Activated effector memory CD4-positive, alpha-beta T cell treated with anti-CD3 and anti-CD28 coated beads, Interleukin-2, amount 50 U/mL, for 16 hours (primary cell): ENCODE measurements around the gene LRR1.
"Not testable (repeated sequence)": the region's sequence is repeated elsewhere in the genome, so short reads cannot be mapped to it uniquely, and the experiment has no call there.

Source experiments
- DNase-seq: peaks from one replicate; pipeline ENCODE4 v3.0.0-alpha.2; 2020

Gene LRR1

DNA sequence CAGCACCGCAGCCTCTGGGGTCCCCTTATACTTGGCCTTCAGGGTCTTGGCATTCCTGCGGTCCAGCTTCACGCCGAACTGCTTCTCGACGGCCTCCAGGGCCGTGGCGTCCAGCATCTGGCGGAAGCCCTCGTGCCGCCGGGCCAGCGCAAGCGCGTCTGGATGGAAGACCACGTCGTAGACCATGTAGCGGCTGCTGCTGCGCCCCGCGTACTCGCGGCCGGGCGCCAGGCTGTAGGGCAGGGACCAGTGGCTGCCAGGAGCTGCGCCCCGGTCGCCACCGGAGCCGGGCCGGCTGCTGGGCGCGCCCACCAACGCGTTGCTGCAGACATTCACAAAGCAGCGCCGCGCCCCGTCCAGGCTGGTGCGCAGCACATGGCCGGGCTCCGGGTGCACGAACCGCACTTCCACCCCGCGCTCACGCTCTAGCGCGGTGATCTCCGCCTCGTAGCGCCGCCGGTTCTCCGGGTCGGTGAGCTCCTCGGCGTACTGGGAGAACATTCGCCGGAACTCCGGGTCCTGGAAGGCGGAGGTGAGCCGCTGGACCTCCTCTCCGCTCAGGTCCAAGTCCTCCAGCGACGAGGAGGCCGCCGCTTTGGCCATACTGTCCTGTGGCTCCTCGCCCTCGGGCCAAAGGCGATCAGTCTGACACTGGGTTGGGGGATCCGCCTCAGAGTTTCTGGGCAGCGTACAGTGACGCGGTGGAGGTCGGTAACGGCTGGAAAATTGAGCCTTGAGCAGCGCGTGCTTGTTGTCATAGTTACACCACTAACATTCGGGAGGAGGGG lies 36.0 kb downstream of the LRR1 start, which contains the start of gene DNAAF2:
DNAAF2 (minus strand) TSS at position 698 of the 788 bp plus-strand sequence; CDS start at position 603, 95 bp downstream.
- peak; percentile 87 for DNase-seq

DNA sequence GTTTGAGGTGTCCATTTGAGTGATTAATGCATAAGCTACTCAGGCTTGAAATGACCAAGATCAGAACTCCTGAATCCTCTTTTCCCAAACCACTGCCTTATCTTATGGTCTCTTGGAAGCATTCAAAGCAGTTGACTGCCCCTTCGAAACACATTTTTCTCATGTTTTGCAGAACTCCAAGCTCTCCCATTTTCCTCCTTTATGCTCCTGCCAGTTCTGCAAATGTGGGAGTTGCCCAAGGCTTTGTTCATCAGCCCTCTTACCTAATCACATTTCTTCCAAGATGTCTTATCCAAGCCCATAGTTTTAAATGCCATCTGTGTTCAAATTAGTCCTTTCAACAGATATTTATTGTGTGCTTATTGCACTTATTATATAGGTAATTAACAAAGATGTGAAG lies 38.1 kb downstream of the LRR1 start:
- DNase-seq, result no peak

DNA sequence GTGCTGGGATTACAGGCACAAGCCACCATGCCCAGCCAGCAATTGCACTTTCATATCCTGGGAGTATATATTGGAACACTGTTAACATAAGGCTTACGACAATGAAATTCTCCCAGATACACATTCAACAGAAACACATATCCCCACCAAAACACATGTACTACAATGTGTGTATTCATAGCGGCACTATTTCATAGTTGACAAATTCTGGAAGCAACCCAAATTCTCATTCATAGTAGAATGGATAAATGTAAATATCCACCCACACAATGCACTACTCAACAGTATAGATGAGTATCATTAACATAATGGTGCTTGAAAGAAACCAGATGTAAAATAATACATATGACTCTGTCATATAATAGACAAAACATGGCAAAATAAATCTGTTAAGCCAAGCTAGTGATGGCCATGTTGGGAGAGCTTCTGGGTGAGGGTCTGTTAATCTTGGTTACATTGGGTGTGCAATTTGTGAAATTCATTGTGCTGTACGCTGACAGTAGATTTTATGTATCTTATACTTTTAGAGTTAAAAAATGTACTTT lies 38.9 kb downstream of the LRR1 start:
- DNase-seq, result no peak

DNA sequence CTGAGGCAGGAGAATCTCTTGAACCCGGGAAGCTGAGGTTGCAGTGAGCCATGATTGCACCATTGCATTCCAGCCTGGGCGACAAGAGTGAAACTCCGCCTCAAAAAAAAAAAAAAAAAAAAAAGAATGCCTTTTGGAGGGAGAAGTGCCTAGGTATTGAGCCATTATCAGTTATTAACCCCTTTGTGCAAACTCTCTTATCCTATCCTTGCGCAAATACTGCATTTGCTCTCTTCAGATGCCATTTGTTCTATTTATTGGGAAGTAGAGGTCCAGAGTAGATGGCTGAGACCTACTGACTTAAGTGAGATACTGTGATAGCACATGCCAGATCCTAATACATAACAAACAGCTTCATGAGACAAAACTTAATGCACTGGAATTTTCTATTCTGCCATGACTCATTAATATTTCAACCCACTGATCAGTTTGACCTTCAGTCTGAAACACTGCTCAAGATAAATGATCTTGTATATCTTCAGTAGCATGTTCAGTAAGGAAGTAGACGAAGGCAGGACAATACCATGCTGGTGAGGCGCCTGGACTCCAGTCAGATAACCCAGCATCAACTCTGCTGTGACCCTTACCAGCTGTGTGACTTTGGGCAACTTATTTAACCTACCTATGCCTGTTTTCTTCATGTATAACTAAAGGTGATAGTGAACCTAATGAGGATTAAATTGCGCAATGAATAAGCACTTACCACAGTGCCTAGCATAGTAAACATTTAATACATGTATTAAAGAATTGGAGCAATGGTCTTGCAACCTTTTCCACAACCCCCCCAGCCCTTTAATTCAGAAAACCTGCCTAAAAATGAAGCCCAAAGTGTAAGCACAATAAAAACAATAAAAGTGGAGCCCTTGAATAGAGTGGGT lies 42.0 kb downstream of the LRR1 start:
- DNase-seq, result no peak

DNA sequence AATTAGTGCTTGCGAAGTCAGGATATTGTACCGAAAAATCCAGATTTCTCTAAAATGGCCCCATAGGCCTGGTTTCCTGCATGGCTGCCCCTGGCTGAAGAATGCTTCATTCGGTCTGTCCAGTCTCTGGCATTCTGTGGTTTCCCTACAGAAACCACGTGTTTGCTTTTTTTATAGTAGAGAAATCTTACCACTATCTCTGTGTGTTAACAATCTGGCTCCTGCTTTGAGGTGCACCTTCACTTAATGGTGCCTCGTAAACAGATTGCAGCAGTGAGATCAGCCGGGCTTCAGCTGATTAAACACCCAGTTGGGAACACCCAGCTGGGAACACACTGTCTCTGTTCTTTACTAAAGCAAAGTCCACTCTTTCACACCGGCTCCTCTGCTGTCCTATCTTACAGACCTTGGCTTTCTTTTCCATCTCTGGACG lies 43.0 kb downstream of the LRR1 start:
- DNase-seq, result no peak

DNA sequence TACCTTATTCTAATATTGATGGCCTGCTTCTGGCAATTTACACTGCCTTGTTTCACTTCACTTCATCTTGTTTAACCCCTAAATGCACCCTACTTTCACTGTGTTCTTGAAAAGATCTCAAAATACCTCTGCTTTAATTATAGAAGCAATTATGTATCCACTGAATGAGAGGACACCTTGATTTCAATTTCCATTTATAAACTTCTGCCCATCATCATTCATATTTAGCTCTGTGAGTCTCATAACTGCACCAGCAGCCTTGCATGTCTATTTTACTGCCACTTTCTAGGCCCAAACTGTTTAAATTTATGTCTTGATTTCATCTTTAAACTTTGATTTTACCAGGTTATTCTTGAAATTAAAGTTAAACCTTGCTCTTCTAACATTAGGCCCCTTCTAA lies 43.4 kb downstream of the LRR1 start:
- DNase-seq, result no peak

DNA sequence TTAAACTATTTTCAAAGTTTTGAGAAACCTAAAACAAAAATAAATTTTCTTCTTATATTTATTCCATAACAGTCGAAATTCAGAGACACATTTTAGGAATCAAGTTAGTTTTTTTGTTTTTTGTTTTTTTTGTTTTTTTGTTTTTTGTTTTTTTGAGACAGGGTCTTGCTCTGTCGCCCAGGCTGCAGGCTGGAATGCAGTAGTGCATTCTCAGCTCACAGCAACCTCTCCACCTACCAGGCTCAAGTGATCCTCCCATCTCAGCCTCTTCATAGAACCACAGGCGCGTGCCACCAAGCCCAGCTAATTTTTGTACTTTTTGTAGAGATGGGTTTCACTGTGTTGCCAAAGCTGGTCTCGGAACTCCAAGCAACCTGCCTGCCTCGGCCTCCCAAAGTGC lies 54.8 kb downstream of the LRR1 start:
- no peak for DNase-seq

DNA sequence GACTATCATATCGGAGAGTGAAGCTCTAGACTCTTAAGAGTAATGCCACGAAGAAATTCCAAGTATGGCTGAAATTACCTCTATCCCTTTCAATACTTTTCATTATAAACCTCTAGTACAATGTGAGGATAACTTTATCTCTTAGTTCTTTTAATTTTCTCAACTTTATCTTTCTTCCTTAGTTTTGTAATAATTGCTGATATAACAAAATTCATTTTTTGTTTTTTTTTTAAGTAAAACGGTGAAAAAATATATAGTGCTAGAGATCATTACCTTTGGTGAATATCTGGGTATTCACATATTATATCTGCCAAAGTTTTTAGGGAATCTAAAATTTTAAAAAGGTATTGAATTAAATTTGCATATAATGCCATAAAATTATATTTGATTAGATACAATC lies 55.8 kb downstream of the LRR1 start:
- no peak for DNase-seq

DNA sequence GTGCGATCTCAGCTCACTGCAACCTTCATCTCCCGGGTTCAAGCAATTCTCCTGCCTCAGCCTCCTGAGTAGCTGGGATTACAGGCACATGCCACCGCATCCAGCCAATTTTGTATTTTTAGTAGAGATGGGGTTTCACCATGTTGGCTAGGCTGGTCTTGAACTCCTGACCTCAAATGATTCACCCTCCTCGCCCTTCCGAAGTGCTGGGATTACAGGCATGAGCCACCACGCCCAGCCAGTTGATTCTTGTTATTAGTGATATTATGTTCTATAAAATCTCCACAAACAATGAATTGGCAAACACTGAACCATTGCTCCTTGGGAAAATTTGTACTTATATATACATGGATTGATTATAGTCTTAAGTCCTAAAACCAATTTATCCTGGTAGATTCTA lies 58.8 kb downstream of the LRR1 start:
- DNase-seq, result not testable (repeated sequence)

DNA sequence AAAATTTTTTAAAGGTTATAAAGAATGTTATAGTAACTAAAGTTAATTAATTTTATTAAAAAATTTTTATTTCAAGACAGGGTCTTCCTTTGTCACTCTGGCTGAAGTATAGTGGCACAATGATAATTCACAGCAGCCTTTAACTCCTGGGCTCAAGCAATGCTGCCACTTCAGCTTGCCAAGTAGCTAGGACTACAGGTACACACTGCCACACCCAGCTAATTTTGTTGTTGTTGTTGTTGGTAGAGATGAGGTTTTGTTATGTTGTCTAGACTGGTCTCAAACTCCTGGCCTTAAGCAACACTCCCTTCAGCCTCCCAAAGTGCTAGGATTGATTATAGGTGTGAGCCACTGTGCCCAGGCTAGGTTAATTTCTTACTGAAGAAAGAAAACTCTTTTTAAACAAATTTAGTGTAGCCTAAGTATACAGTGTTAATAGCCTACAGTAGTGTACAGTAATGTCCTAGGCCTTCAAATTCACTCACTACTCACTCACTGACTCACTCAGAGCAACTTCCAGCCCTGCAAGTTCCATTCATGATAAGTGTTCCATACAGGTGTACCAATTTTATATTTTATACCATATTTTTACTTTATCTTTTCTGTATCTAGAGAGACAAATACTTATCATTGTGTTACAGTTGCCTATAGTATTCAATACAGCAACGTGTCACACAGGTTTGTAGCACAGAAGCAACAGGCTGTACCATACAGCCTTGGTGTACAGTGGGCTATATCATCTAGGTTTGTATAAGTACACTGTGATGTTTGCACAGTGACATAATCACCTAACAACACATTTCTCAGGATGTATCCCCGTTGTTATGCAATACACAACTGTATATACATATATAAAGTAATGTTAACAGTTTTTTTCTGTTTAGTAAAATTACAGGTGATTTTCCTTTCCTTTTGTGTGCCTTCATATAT lies 61.1 kb downstream of the LRR1 start:
- DNase-seq, result no peak
